HepG2 (cell line): ENCODE results near the gene FILIP1. TPM values are rescaled to one million over a fixed set of nuclear protein-coding genes. Genes with fewer than 3 reads are reported as not detected.
A peak's percentile ranks its signal among the peaks of the same experiment; 100 is the strongest.

Experiments used
- ARNT ChIP-seq: fragments of 450-650 bp; IDR thresholded peaks from 2 replicates; pipeline ENCODE4 v1.6.1; 2017
- DPF2 ChIP-seq: sonication (generic); formaldehyde crosslinking; IDR thresholded peaks from 2 replicates; pipeline ENCODE4 v1.4.0; 2020; ENCODE audit warnings: mild to moderate bottlenecking, low read depth, missing genetic modification reagents, borderline replicate concordance
- MAFF ChIP-seq: IDR thresholded peaks from 2 replicates; pipeline ENCODE4 v1.6.1; 2011; ENCODE audit warnings: low read depth, low read length, improper control_type of control experiment
- MBNL3 ChIP-seq: fragments of 250-450 bp; sonication (Bioruptor Pico); conservative IDR thresholded peaks from 2 replicates; pipeline ENCODE4 v1.8.0; 2022; ENCODE audit warnings: mild to moderate bottlenecking, inconsistent platforms
- MLXIP ChIP-seq: sonication (generic); formaldehyde crosslinking; IDR thresholded peaks from 2 replicates; pipeline ENCODE4 v1.9.0; 2021; ENCODE audit warnings: missing genetic modification reagents, borderline replicate concordance
- PATZ1 ChIP-seq: sonication (generic); formaldehyde crosslinking; IDR thresholded peaks from 2 replicates; pipeline ENCODE4 v1.4.0; 2020; ENCODE audit warnings: missing genetic modification reagents
- PLRG1 ChIP-seq: fragments of 450-650 bp; conservative IDR thresholded peaks from 2 replicates; pipeline ENCODE4 v1.6.1; 2016
- SAP130 ChIP-seq: IDR thresholded peaks from 2 replicates; pipeline ENCODE4 v1.6.1; 2016; ENCODE audit warnings: low read depth
- SATB2 ChIP-seq: sonication (generic); formaldehyde crosslinking; IDR thresholded peaks from 2 replicates; pipeline ENCODE4 v1.5.0; 2020; ENCODE audit warnings: missing genetic modification reagents
- SMAD1 ChIP-seq: sonication (generic); formaldehyde crosslinking; IDR thresholded peaks from 2 replicates; pipeline ENCODE4 v1.4.0; 2020; ENCODE audit warnings: missing genetic modification reagents, low read depth, mild to moderate bottlenecking, borderline replicate concordance
- SNAI1 ChIP-seq: sonication (generic); formaldehyde crosslinking; IDR thresholded peaks from 2 replicates; pipeline ENCODE4 v1.5.0; 2020; ENCODE audit warnings: mild to moderate bottlenecking, missing genetic modification reagents, borderline replicate concordance
- TEAD3 ChIP-seq: optimal IDR thresholded peaks from 2 replicates; pipeline ENCODE3; 2016; ENCODE audit warnings: borderline replicate concordance
- ZBTB8A ChIP-seq: sonication (generic); formaldehyde crosslinking; IDR thresholded peaks from 2 replicates; pipeline ENCODE4 v1.4.0; 2020; ENCODE audit warnings: mild to moderate bottlenecking, low read depth, missing genetic modification reagents, borderline replicate concordance
- ZNF589 ChIP-seq: sonication (generic); formaldehyde crosslinking; conservative IDR thresholded peaks from 2 replicates; pipeline ENCODE4 v1.8.0; 2022; ENCODE audit warnings: mild to moderate bottlenecking, moderate library complexity, missing genetic modification reagents
- ZSCAN12 ChIP-seq: sonication (generic); formaldehyde crosslinking; IDR thresholded peaks from 2 replicates; pipeline ENCODE4 v1.9.0; 2021; ENCODE audit warnings: mild to moderate bottlenecking, missing genetic modification reagents
- polyA plus RNA-seq, 8 experiments: library from polyadenylated mRNA; depleted of rRNA in 3 of 8; stranded (reverse) in 7 of 8; unstranded in 1 of 8; fragments of >200 nt; fragmentation: Illumina TruSeq in 4 of 8; extraction: Trizol in 4 of 8; gene quantifications; 2 replicates each; pipeline versions ENCODE4 v1.2.1 to v1.2.3, GENCODE V29; 2011 to 2016; ENCODE audit warnings: low read depth in 4 of 8, missing spikeins in 1 of 8, mixed read lengths in 1 of 8; ENCODE audit not compliant: insufficient read depth in 1 of 8
- total RNA-seq, 5 experiments: library from RNA; depleted of rRNA; stranded (reverse); fragments of >200 nt; fragmentation: Illumina TruSeq; extraction: Trizol; gene quantifications; 2 replicates each; pipeline ENCODE4 v1.2.3, GENCODE V29; 2016; ENCODE audit warnings: low read depth in 1 of 5
- TF ChIP-seq, protein P1 (sequence below): sonication (generic); formaldehyde crosslinking; IDR thresholded peaks from 2 replicates; pipeline ENCODE4 v1.5.1; 2020; ENCODE audit warnings: mild to moderate bottlenecking, missing genetic modification reagents, borderline replicate concordance
- TF ChIP-seq, protein P2 (sequence below): sonication (generic); formaldehyde crosslinking; IDR thresholded peaks from 2 replicates; pipeline ENCODE4 v1.8.0; 2022; ENCODE audit warnings: mild to moderate bottlenecking, missing genetic modification reagents, moderate library complexity
- TF ChIP-seq, protein P3 (sequence below): sonication (generic); formaldehyde crosslinking; IDR thresholded peaks from 2 replicates; pipeline ENCODE4 v1.4.0; 2020; ENCODE audit warnings: missing genetic modification reagents
- TF ChIP-seq, protein P4 (sequence below): conservative IDR thresholded peaks from 2 replicates; pipeline ENCODE4 v1.6.1; 2018; ENCODE audit warnings: missing genetic modification reagents

Gene FILIP1
- total and polyA plus RNA-seq, 2 of the 13 experiments (the other 11 are each of a cell fraction or from before 2014, with no cell fraction given): not detected

GRCh38 chr6:75524322-75524972 is 30.8 kb upstream of the FILIP1 start (continued):
- TF ChIP-seq ZBTB8A (CRISPR knock-in tag) (no peak), ARNT (no peak), TEAD3 (peak; percentile 99), ZSCAN12 (CRISPR knock-in tag) (no peak), PLRG1 (no peak), MAFF (no peak), SMAD1 (CRISPR knock-in tag) (no peak), SNAI1 (CRISPR knock-in tag) (no peak), SAP130 (CRISPR knock-in tag) (peak; percentile 75), MBNL3 (no peak), MLXIP (CRISPR knock-in tag) (peak; percentile 69; the same call in 1 of the 2 replicates), ZNF589 (CRISPR knock-in tag) (no peak), DPF2 (CRISPR knock-in tag) (0 out of 2 replicates have a peak, but pooled peaks have one; percentile 54), SATB2 (CRISPR knock-in tag) (no peak), PATZ1 (CRISPR knock-in tag) (0 out of 2 replicates have a peak, but pooled peaks have one; percentile 17)
- TF ChIP-seq, protein P1, sequence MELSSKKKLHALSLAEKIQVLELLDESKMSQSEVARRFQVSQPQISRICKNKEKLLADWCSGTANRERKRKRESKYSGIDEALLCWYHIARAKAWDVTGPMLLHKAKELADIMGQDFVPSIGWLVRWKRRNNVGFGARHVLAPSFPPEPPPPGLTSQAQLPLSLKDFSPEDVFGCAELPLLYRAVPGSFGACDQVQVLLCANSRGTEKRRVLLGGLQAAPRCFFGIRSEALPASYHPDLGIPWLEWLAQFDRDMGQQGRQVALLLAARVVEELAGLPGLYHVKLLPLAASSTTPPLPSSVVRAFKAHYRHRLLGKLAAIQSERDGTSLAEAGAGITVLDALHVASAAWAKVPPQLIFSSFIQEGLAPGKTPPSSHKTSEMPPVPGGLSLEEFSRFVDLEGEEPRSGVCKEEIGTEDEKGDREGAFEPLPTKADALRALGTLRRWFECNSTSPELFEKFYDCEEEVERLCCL (CRISPR knock-in tag): no peak
- TF ChIP-seq, protein P2, sequence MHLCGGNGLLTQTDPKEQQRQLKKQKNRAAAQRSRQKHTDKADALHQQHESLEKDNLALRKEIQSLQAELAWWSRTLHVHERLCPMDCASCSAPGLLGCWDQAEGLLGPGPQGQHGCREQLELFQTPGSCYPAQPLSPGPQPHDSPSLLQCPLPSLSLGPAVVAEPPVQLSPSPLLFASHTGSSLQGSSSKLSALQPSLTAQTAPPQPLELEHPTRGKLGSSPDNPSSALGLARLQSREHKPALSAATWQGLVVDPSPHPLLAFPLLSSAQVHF (CRISPR knock-in tag): no peak
- TF ChIP-seq, protein P3, sequence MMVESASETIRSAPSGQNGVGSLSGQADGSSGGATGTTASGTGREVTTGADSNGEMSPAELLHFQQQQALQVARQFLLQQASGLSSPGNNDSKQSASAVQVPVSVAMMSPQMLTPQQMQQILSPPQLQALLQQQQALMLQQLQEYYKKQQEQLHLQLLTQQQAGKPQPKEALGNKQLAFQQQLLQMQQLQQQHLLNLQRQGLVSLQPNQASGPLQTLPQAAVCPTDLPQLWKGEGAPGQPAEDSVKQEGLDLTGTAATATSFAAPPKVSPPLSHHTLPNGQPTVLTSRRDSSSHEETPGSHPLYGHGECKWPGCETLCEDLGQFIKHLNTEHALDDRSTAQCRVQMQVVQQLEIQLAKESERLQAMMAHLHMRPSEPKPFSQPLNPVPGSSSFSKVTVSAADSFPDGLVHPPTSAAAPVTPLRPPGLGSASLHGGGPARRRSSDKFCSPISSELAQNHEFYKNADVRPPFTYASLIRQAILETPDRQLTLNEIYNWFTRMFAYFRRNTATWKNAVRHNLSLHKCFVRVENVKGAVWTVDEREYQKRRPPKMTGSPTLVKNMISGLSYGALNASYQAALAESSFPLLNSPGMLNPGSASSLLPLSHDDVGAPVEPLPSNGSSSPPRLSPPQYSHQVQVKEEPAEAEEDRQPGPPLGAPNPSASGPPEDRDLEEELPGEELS (CRISPR knock-in tag): peak; percentile 79
- TF ChIP-seq, protein P4, sequence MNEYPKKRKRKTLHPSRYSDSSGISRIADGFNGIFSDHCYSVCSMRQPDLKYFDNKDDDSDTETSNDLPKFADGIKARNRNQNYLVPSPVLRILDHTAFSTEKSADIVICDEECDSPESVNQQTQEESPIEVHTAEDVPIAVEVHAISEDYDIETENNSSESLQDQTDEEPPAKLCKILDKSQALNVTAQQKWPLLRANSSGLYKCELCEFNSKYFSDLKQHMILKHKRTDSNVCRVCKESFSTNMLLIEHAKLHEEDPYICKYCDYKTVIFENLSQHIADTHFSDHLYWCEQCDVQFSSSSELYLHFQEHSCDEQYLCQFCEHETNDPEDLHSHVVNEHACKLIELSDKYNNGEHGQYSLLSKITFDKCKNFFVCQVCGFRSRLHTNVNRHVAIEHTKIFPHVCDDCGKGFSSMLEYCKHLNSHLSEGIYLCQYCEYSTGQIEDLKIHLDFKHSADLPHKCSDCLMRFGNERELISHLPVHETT (CRISPR knock-in tag): no peak
